ENCODE measurements around the gene MYL10. TPM values are rescaled to one million over a fixed set of nuclear protein-coding genes. Genes with fewer than 3 reads are reported as not detected.

MYL10 gene
- total and polyA plus RNA-seq, 10 of the 15 experiments (the other 5 are each of a cell fraction or from before 2014, with no cell fraction given), result not detected

GRCh38 chr7:101595246-101595645, 33.9 kb downstream of the MYL10 start:
- FAIRE-seq, result no peak
- no peaks in the 10 kb centered on the region for H3K36me3 ChIP-seq (ENCODE audit: control insufficient read depth in 2 of 2, insufficient read depth in 2 of 2, low read length in 1 of 2)
- H3K9me3 ChIP-seq (replicated peaks; ENCODE audit: control insufficient read depth, insufficient read depth, low read length), result no peaks in the 10 kb centered on the region
- no peaks in the 10 kb centered on the region for H3K79me2 ChIP-seq (ENCODE audit: control insufficient read depth, insufficient read depth, low read length)
- 100% methylated on average over 1 of the region's 1 CpG for WGBS (ENCODE audit: insufficient coverage, insufficient replicate concordance, low lambda C conversion rate, missing lambda C conversion rate)
- DNase-seq (ENCODE audit: low read depth, low spot score), result no peak
- POLR2A ChIA-PET, result no interaction called here
- H3K4me2 ChIP-seq (ENCODE audit: control insufficient read depth, insufficient read depth), result no peak overlapping the region
- intact Hi-C loops (cut with micrococcal nuclease; ENCODE audit: unreplicated experiment), result no loop called here
- no peak overlapping the region for H3K9ac ChIP-seq (ENCODE audit: control insufficient read depth, insufficient read depth, low read length)
- RAD21 ChIA-PET (ENCODE audit: unreplicated experiment), result no interaction called here
- SMC1A ChIA-PET (ENCODE audit: uncharacterized antibody, unreplicated experiment), result no interaction called here
- no peak for ATAC-seq
- H3K4me1 ChIP-seq (ENCODE audit: control insufficient read depth, insufficient read depth, low read length), result no peaks in the 10 kb centered on the region
- in situ Hi-C loops (cut with MboI), result no loop called here
- H4K20me1 ChIP-seq (ENCODE audit: control insufficient read depth, insufficient read depth), result no peaks in the 10 kb centered on the region
- H3K4me3 ChIP-seq, result no peak overlapping the region
- H3K27me3 ChIP-seq (replicated peaks in 1 of 2; ENCODE audit: control insufficient read depth in 2 of 2, insufficient read depth in 2 of 2, low read length in 1 of 2), result no peaks in the 10 kb centered on the region
- H2AFZ ChIP-seq (ENCODE audit: control insufficient read depth, low read depth, low read length), result no peak overlapping the region
- BruUV-seq (replicated peaks), result no TSS peak
- no peak overlapping the region for H3K27ac ChIP-seq (ENCODE audit: control insufficient read depth, insufficient read depth)
- CTCF ChIA-PET, result no interaction called here
- TF ChIP-seq FOXK2 (IDR thresholded peaks at IDR 0.05) (no peak), E4F1 (IDR thresholded peaks at IDR 0.05; ENCODE audit: borderline replicate concordance, partially characterized antibody) (no peak), MEF2B (IDR thresholded peaks at IDR 0.05; ENCODE audit: partially characterized antibody, poor library complexity, severe bottlenecking) (no peak), E2F4 (IDR thresholded peaks at IDR 0.05; ENCODE audit: low read depth, low read length) (no peak), FOXM1 (IDR thresholded peaks at IDR 0.05; ENCODE audit: low read depth, low read length) (no peak), BRCA1 (IDR thresholded peaks at IDR 0.05; ENCODE audit: low read depth, low read length) (no peak), BACH1 (IDR thresholded peaks at IDR 0.05; ENCODE audit: borderline replicate concordance) (no peak), RFX5 (IDR thresholded peaks at IDR 0.05; ENCODE audit: low read depth, low read length) (no peak), ZZZ3 (IDR thresholded peaks at IDR 0.05; ENCODE audit: control insufficient read depth, insufficient read length, low read depth) (no peak), PBX3 (IDR thresholded peaks at IDR 0.05; ENCODE audit: insufficient replicate concordance, low read depth, low read length) (no peak), ZSCAN29 (IDR thresholded peaks at IDR 0.05) (no peak), ATF3 (IDR thresholded peaks at IDR 0.05; ENCODE audit: borderline replicate concordance, extremely low read depth, low read depth, low read length) (no peak), ZNF622 (IDR thresholded peaks at IDR 0.05) (no peak), CBX3 (IDR thresholded peaks at IDR 0.05; ENCODE audit: borderline replicate concordance, low read depth) (no peak), CUX1 (IDR thresholded peaks at IDR 0.05; ENCODE audit: insufficient replicate concordance, low read depth, low read length) (no peak)
